ENCODE results near the gene GNG14. TPM values are rescaled to one million over a fixed set of nuclear protein-coding genes. Genes with fewer than 3 reads are reported as not detected.
"Not testable (repeated sequence)": the region's sequence is repeated elsewhere in the genome, so short reads cannot be mapped to it uniquely, and the experiment has no call there.

GNG14 gene
- total RNA-seq, 3 donors from 2014 or later (not counting 1 experiment from before 2014, with no cell fraction given) = not detected

DNA sequence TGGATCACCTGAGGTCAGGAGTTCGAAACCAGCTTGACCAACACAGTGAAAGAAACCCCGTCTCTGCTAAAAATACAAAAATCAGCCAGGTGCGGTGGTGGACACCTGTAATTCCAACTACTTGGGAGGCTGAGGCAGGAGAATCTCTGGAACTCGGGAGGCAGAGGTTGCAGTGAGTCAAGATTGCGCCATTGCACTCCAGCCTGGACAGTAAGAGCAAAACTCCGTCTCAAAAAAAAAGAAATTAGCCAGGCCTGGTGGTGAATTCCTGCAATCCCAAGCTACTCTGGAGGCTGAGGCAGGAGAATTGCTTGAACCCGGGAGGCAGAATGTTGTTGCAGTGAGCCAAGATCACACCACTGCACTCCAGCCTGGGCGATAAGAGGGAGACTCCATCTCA lies 20.8 kb downstream of the GNG14 start:
- no peak for ATAC-seq
- H3K9me3 ChIP-seq (ENCODE audit: control insufficient read depth, insufficient read depth, low read length) = no peaks in the 10 kb centered on the region
- no peak overlapping the region for H3K27ac ChIP-seq (ENCODE audit: low read length)
- DNase-seq = no peak
- no peak overlapping the region for H3K4me3 Mint-ChIP-seq
- intact Hi-C loops (cut with micrococcal nuclease) = no loop called here
- 98% methylated on average over 8 of the region's 8 CpGs for WGBS (ENCODE audit: insufficient coverage)
- H3K27me3 Mint-ChIP-seq (ENCODE audit: low read depth in 2 of 2) = no peaks in the 10 kb centered on the region
- no peaks in the 10 kb centered on the region for H3K4me1 Mint-ChIP-seq
- H3K36me3 ChIP-seq (ENCODE audit: control insufficient read depth, insufficient read depth, low read length) = peaks cover 47% of the 10 kb centered on the region
- H3K27ac Mint-ChIP-seq = no peak overlapping the region
- no peaks in the 10 kb centered on the region for H3K36me3 Mint-ChIP-seq
- H3K9me3 Mint-ChIP-seq = no peaks in the 10 kb centered on the region
- no peaks in the 10 kb centered on the region for H3K4me1 ChIP-seq (ENCODE audit: control insufficient read depth, insufficient read depth, low read length)
- H3K27me3 ChIP-seq (ENCODE audit: control insufficient read depth, insufficient read depth, low read length) = no peaks in the 10 kb centered on the region
- no peak overlapping the region for H3K4me3 ChIP-seq (ENCODE audit: low read length)
- TF ChIP-seq CTCF (IDR thresholded peaks at IDR 0.05) = no peak

DNA sequence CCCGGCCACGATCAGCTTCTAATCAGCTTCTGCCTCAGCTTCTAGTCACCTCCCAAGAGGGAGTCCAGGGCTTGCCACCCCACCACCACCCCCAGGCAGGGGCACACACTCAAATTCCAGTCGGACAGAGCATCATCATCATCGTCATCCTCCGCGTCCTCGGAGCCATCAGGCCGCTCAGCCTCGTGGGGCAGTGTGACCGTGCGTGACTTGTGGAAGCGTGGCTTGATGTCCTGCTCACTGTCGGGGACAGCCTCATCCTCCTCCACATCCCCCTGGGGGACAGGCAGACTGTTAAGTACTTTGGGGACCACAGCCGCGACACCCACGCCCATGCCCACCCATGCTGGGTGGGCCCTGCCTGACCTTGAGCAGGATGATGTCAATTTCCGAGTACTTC lies 23.4 kb downstream of the GNG14 start:
- Mint-ChIP-seq H3K27ac (no peak overlapping the region), H3K9me3 (no peaks in the 10 kb centered on the region), H3K27me3 (ENCODE audit: low read depth in 2 of 2) (no peaks in the 10 kb centered on the region), H3K36me3 (no peaks in the 10 kb centered on the region), H3K4me3 (no peak overlapping the region), H3K4me1 (no peaks in the 10 kb centered on the region)
- DNase-seq = no peak
- intact Hi-C loops (cut with micrococcal nuclease) = no loop called here
- Histone ChIP-seq H3K4me3 (ENCODE audit: low read length) (no peak overlapping the region), H3K27ac (ENCODE audit: low read length) (no peak overlapping the region), H3K9me3 (ENCODE audit: control insufficient read depth, insufficient read depth, low read length) (no peaks in the 10 kb centered on the region), H3K27me3 (ENCODE audit: control insufficient read depth, insufficient read depth, low read length) (no peaks in the 10 kb centered on the region), H3K4me1 (ENCODE audit: control insufficient read depth, insufficient read depth, low read length) (no peaks in the 10 kb centered on the region), H3K36me3 (ENCODE audit: control insufficient read depth, insufficient read depth, low read length) (peaks cover 49% of the 10 kb centered on the region)
- no peak for ATAC-seq
- TF ChIP-seq CTCF (IDR thresholded peaks at IDR 0.05) = no peak
- 98% methylated on average over 17 of the region's 17 CpGs for WGBS (ENCODE audit: insufficient coverage)

GRCh38 chr19:12712077-12712476 lies 24.3 kb downstream of the GNG14 start:
- ATAC-seq; H3K27me3 Mint-ChIP-seq (ENCODE audit: low read depth in 2 of 2); H3K4me3 ChIP-seq (ENCODE audit: low read length); H3K36me3 Mint-ChIP-seq; H3K4me1 Mint-ChIP-seq; H3K27me3 ChIP-seq (ENCODE audit: control insufficient read depth, insufficient read depth, low read length); intact Hi-C loops (cut with micrococcal nuclease); H3K4me1 ChIP-seq (ENCODE audit: control insufficient read depth, insufficient read depth, low read length); H3K27ac Mint-ChIP-seq; H3K9me3 ChIP-seq (ENCODE audit: control insufficient read depth, insufficient read depth, low read length); H3K9me3 Mint-ChIP-seq; H3K4me3 Mint-ChIP-seq; H3K27ac ChIP-seq (ENCODE audit: low read length): not testable (repeated sequence)
- 95% methylated on average over 9 of the region's 14 CpGs for WGBS (ENCODE audit: insufficient coverage)
- peaks cover 47% of the 10 kb centered on the region for H3K36me3 ChIP-seq (ENCODE audit: control insufficient read depth, insufficient read depth, low read length)
- peak in 1 of 2 donors; percentile 47 for DNase-seq

GRCh38 chr19:12713304-12713703 lies 25.5 kb downstream of the GNG14 start:
- DNase-seq; H3K4me1 Mint-ChIP-seq; intact Hi-C loops (cut with micrococcal nuclease): not testable (repeated sequence)

DNA sequence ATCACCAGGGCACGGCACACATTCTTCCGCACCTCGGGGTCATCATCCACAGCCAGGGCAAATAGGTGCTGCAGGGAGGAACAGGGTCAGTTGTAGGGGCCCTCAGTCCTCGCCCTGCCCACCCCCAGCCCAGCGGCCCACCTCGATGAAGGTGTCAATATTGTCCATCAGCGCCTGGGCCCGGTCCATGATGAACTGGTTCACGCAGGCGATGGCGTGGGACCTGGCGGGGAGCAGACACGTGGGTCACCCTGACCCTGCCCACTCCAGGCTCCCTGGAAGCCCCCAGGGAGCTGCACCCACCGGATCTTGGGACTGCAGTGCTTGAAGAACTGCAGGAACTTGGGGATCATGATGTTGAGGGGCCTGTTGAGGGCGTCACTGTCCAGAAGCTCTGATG lies 27.3 kb downstream of the GNG14 start:
- DNase-seq (no peak), ATAC-seq (no peak)
- Mint-ChIP-seq H3K9me3 (no peaks in the 10 kb centered on the region), H3K27me3 (ENCODE audit: low read depth in 2 of 2) (no peaks in the 10 kb centered on the region), H3K4me1 (peaks cover 0 to 10% of the 10 kb centered on the region in 2 donors), H3K36me3 (no peaks in the 10 kb centered on the region), H3K27ac (no peak overlapping the region), H3K4me3 (no peak overlapping the region)
- no peaks in the 10 kb centered on the region for H3K4me1 ChIP-seq (ENCODE audit: control insufficient read depth, insufficient read depth, low read length)
- H3K4me3 ChIP-seq (ENCODE audit: low read length) = no peak overlapping the region
- intact Hi-C loops (cut with micrococcal nuclease) = no loop called here
- no peak for TF ChIP-seq CTCF (IDR thresholded peaks at IDR 0.05)
- no peaks in the 10 kb centered on the region for H3K27me3 ChIP-seq (ENCODE audit: control insufficient read depth, insufficient read depth, low read length)
- peaks cover 44% of the 10 kb centered on the region for H3K36me3 ChIP-seq (ENCODE audit: control insufficient read depth, insufficient read depth, low read length)
- no peak overlapping the region for H3K27ac ChIP-seq (ENCODE audit: low read length)
- 96% methylated on average over 15 of the region's 15 CpGs for WGBS (ENCODE audit: insufficient coverage)
- H3K9me3 ChIP-seq (ENCODE audit: control insufficient read depth, insufficient read depth, low read length) = no peaks in the 10 kb centered on the region

More at GRCh38 chr19:12713304-12713703, 25.5 kb downstream of the GNG14 start:
- H3K9me3 Mint-ChIP-seq; H3K27ac Mint-ChIP-seq; H3K27me3 ChIP-seq (ENCODE audit: control insufficient read depth, insufficient read depth, low read length); H3K27ac ChIP-seq (ENCODE audit: low read length); ATAC-seq; H3K4me3 Mint-ChIP-seq; H3K4me3 ChIP-seq (ENCODE audit: low read length); H3K27me3 Mint-ChIP-seq (ENCODE audit: low read depth in 2 of 2); H3K36me3 Mint-ChIP-seq; H3K4me1 ChIP-seq (ENCODE audit: control insufficient read depth, insufficient read depth, low read length); H3K9me3 ChIP-seq (ENCODE audit: control insufficient read depth, insufficient read depth, low read length): not testable (repeated sequence)
- peaks cover 47% of the 10 kb centered on the region for H3K36me3 ChIP-seq (ENCODE audit: control insufficient read depth, insufficient read depth, low read length)
- 96% methylated on average over 7 of the region's 9 CpGs for WGBS (ENCODE audit: insufficient coverage)

Measured in natural killer cell (primary cell).